WERI-Rb-1 (cell line): ENCODE data around the gene CYB5A.

Source experiments
- DNase-seq: peaks from one replicate; pipeline ENCODE4 v3.0.0-alpha.2; 2020
- H3K27ac ChIP-seq: fragments of 250-450 bp; sonication (Bioruptor Pico); 2 replicates; pipeline ENCODE4 v1.5.1; 2020; ENCODE audit warnings: mild to moderate bottlenecking, moderate library complexity
- H3K27me3 ChIP-seq: fragments of 250-450 bp; sonication (Bioruptor Pico); 2 replicates; pipeline ENCODE4 v1.5.1; 2021; ENCODE audit warnings: mild to moderate bottlenecking, low read depth, moderate library complexity; ENCODE audit not compliant: insufficient read depth, severe bottlenecking
- H3K36me3 ChIP-seq: fragments of 250-450 bp; sonication (Bioruptor Pico); 2 replicates; pipeline ENCODE4 v1.5.1; 2020; ENCODE audit warnings: mild to moderate bottlenecking, moderate library complexity
- H3K4me3 ChIP-seq: 2 replicates; pipeline ENCODE4 v1.5.1; 2011; ENCODE audit warnings: low read depth, mild to moderate bottlenecking, control low read depth, low read length
- H3K9me3 ChIP-seq: fragments of 250-450 bp; sonication (Bioruptor Pico); 2 replicates; pipeline ENCODE4 v1.5.1; 2021; ENCODE audit warnings: mild to moderate bottlenecking, moderate library complexity; ENCODE audit not compliant: severe bottlenecking
- CTCF ChIP-seq: IDR thresholded peaks from 2 replicates; pipeline ENCODE4 v1.5.1; 2011; ENCODE audit warnings: low read depth, mild to moderate bottlenecking, control low read depth, inconsistent platforms, low read length

The CYB5A gene

GRCh38 chr18:74222710-74223494, 68.9 kb downstream of the CYB5A start:
- Histone ChIP-seq H3K27ac (no peak overlapping the region), H3K27me3 (no peaks in the 10 kb centered on the region), H3K4me3 (no peak overlapping the region), H3K36me3 (no peaks in the 10 kb centered on the region), H3K9me3 (no peaks in the 10 kb centered on the region)
- DNase-seq: no peak
- TF ChIP-seq CTCF: no peak

- H3K36me3 ChIP-seq: no peaks in the 10 kb centered on the region
- TF ChIP-seq CTCF: no peak
These were observed 70.7 kb downstream of the CYB5A start for GRCh38 chr18:74221081-74221480.

GRCh38 chr18:74219056-74219455, 72.7 kb downstream of the CYB5A start:
- no peaks in the 10 kb centered on the region for H3K27me3 ChIP-seq
- H3K4me3 ChIP-seq: no peak overlapping the region
- H3K27ac ChIP-seq: no peak overlapping the region
- no peak for DNase-seq
- no peaks in the 10 kb centered on the region for H3K36me3 ChIP-seq
- no peak for TF ChIP-seq CTCF
- H3K9me3 ChIP-seq: no peaks in the 10 kb centered on the region

More at GRCh38 chr18:74221081-74221480, 70.7 kb downstream of the CYB5A start:
- Histone ChIP-seq H3K4me3 (no peak overlapping the region), H3K27ac (no peak overlapping the region), H3K27me3 (no peaks in the 10 kb centered on the region), H3K9me3 (no peaks in the 10 kb centered on the region)
- no peak for DNase-seq

- Histone ChIP-seq H3K27ac (no peak overlapping the region), H3K4me3 (no peak overlapping the region), H3K27me3 (no peaks in the 10 kb centered on the region), H3K36me3 (no peaks in the 10 kb centered on the region), H3K9me3 (no peaks in the 10 kb centered on the region)
- no peak for TF ChIP-seq CTCF
- DNase-seq: no peak
These were observed 74.2 kb downstream of the CYB5A start for GRCh38 chr18:74217476-74218143.

GRCh38 chr18:74216661-74217110, 75.1 kb downstream of the CYB5A start:
- no peak for TF ChIP-seq CTCF
- no peak overlapping the region for H3K27ac ChIP-seq

More at GRCh38 chr18:74216661-74217110, 75.1 kb downstream of the CYB5A start:
- Histone ChIP-seq H3K9me3 (no peaks in the 10 kb centered on the region), H3K27me3 (no peaks in the 10 kb centered on the region), H3K36me3 (no peaks in the 10 kb centered on the region), H3K4me3 (no peak overlapping the region)
- DNase-seq: no peak
